ENCODE measurements around the gene TBC1D20. TPM values are rescaled to one million over a fixed set of nuclear protein-coding genes. Genes with fewer than 3 reads are reported as not detected.
A peak's percentile ranks its signal among the peaks of the same experiment; 100 is the strongest.

The TBC1D20 gene
- total and polyA plus RNA-seq, 2 of the 4 experiments (the other 2 are of a cell fraction), result 39.1 to 42.8 TPM

DNA sequence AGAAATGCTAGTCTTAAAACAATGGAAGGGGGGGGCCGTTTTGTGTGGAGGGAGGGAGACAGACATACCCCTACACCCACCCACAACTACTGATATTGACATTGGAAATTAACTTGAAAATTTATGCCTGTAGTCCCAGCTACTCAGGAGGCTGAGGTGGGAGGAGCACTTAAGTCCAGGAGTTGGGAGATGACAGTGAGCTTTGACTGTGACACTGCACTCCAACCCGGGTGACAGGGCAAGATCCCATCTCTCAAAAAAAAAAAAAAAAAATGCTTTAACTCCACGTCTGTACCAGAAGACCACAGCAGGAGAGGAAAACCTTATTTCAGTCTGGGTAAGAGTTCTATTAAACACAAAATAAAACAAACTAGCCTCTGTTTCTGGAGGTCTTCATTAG, 2.2 kb downstream of the TBC1D20 start:
- Histone ChIP-seq H2BK15ac (ENCODE audit: low read depth, low read length) (no peak overlapping the region), H2BK120ac (ENCODE audit: low read depth, low read length) (no peak overlapping the region), H2AK5ac (ENCODE audit: low read depth, low read length) (no peak overlapping the region; the same call in 1 of the 2 replicates), H3K27ac (ENCODE audit: insufficient read depth, low read length) (no peak overlapping the region), H3K9me3 (ENCODE audit: control insufficient read depth, insufficient read depth, low read length) (no peaks in the 10 kb centered on the region), H3K79me1 (ENCODE audit: low read depth in 1 of 2, low read length in 2 of 2) (peaks cover 0 to 63% of the 10 kb centered on the region in 2 experiments; a peak in 3 of 4 replicates), H3K36me3 (ENCODE audit: control insufficient read depth, insufficient read depth, low read length) (peaks cover 2% of the 10 kb centered on the region; the same call in 1 of the 2 replicates), H3K56ac (ENCODE audit: extremely low read depth, insufficient read depth, low read length) (no peak overlapping the region), H3K23ac (ENCODE audit: low read depth, low read length) (no peak overlapping the region), H2BK5ac (ENCODE audit: low read depth, low read length, poor library complexity, severe bottlenecking) (no peak overlapping the region), H3K9ac (ENCODE audit: low read depth, low read length) (peak overlapping the region; percentile 43; the same call in 1 of the 2 replicates), H2AK9ac (replicated peaks; ENCODE audit: low read depth, low read length, poor library complexity) (no peak overlapping the region), H3K4me1 (ENCODE audit: control insufficient read depth, insufficient read depth, low read length) (peaks cover 7% of the 10 kb centered on the region), H2BK20ac (ENCODE audit: low read depth, low read length) (no peak overlapping the region), H3K27me3 (ENCODE audit: control insufficient read depth, insufficient read depth, low read length) (no peaks in the 10 kb centered on the region), H3K18ac (ENCODE audit: low read depth, low read length) (no peak overlapping the region), H4K8ac (ENCODE audit: low read depth in 2 of 2, low read length in 2 of 2) (no peak overlapping the region), H4K91ac (ENCODE audit: insufficient read depth, low read depth, low read length) (no peak overlapping the region), H3K14ac (replicated peaks; ENCODE audit: low read depth, low read length) (no peak overlapping the region), H3K9me1 (ENCODE audit: insufficient read depth, low read length) (peaks cover 19% of the 10 kb centered on the region), H3K4ac (ENCODE audit: low read depth, low read length) (no peak overlapping the region), H4K20me1 (ENCODE audit: insufficient read depth, low read length) (peaks cover 63% of the 10 kb centered on the region), H2AFZ (replicated peaks; ENCODE audit: low read length, poor library complexity) (no peak overlapping the region), H3K4me2 (ENCODE audit: low read depth, low read length) (peak overlapping the region; percentile 64), H4K5ac (ENCODE audit: low read depth, low read length) (no peak overlapping the region), H3K4me3 (ENCODE audit: insufficient read depth, low read depth, low read length) (no peak overlapping the region)
- dilution Hi-C loops (cut with HindIII; ENCODE audit: low sequenced_read_pairs, unreplicated experiment) (no loop called here), in situ Hi-C loops (cut with MboI; ENCODE audit: low sequenced_read_pairs) (no loop called here), intact Hi-C loops (cut with micrococcal nuclease) (no loop called here)
- DNase-seq (no peak), ATAC-seq (ENCODE audit: low read depth) (no peak)
- ChIA-PET CTCF (interaction anchor here (1.1 kb wide), 1 partner anchor 107 kb away, joined by 3 read pairs; no protein-coding TSS in a partner anchor), POLR2A (ENCODE audit: unreplicated experiment) (no interaction called here)
- TF ChIP-seq FOS (IDR thresholded peaks at IDR 0.05; ENCODE audit: low read depth, low read length) (no peak), POLR2A (IDR thresholded peaks at IDR 0.05; ENCODE audit: low read depth, low read length) (no peak), MAFK (IDR thresholded peaks at IDR 0.05; ENCODE audit: low read depth, low read length) (no peak), RFX5 (IDR thresholded peaks at IDR 0.05; ENCODE audit: low read depth, low read length) (no peak), SMC3 (IDR thresholded peaks at IDR 0.05; ENCODE audit: low read depth, low read length) (no peak), RCOR1 (IDR thresholded peaks at IDR 0.05; ENCODE audit: insufficient replicate concordance, low read length) (no peak), BHLHE40 (IDR thresholded peaks at IDR 0.05; ENCODE audit: low read depth, low read length) (no peak), CEBPB (IDR thresholded peaks at IDR 0.05; ENCODE audit: low read depth, low read length) (no peak)
- TF ChIP-seq, protein P1, sequence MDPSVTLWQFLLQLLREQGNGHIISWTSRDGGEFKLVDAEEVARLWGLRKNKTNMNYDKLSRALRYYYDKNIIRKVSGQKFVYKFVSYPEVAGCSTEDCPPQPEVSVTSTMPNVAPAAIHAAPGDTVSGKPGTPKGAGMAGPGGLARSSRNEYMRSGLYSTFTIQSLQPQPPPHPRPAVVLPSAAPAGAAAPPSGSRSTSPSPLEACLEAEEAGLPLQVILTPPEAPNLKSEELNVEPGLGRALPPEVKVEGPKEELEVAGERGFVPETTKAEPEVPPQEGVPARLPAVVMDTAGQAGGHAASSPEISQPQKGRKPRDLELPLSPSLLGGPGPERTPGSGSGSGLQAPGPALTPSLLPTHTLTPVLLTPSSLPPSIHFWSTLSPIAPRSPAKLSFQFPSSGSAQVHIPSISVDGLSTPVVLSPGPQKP (IDR thresholded peaks at IDR 0.05; ENCODE audit: borderline replicate concordance, low read depth, low read length), result no peak
- TF ChIP-seq, protein P2, sequence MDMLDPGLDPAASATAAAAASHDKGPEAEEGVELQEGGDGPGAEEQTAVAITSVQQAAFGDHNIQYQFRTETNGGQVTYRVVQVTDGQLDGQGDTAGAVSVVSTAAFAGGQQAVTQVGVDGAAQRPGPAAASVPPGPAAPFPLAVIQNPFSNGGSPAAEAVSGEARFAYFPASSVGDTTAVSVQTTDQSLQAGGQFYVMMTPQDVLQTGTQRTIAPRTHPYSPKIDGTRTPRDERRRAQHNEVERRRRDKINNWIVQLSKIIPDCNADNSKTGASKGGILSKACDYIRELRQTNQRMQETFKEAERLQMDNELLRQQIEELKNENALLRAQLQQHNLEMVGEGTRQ (IDR thresholded peaks at IDR 0.05; ENCODE audit: low read depth, low read length), result no peak
- WGBS, 2 experiments (ENCODE audit: extremely low coverage in 2 of 2, insufficient read length in 1 of 2), result no CpG with 5 or more reads among the region's 3 CpGs
- BruUV-seq (replicated peaks), result TSS peak; percentile 42

All from IMR-90 (cell line).